Measurements from ENCODE around the gene XPA. TPM values are rescaled to one million over a fixed set of nuclear protein-coding genes. Genes with fewer than 3 reads are reported as not detected.
A peak's percentile ranks its signal among the peaks of the same experiment; 100 is the strongest.

The XPA gene
- polyA plus RNA-seq, 3 donors = 2.9 to 15.8 (median 15.4) TPM

DNA sequence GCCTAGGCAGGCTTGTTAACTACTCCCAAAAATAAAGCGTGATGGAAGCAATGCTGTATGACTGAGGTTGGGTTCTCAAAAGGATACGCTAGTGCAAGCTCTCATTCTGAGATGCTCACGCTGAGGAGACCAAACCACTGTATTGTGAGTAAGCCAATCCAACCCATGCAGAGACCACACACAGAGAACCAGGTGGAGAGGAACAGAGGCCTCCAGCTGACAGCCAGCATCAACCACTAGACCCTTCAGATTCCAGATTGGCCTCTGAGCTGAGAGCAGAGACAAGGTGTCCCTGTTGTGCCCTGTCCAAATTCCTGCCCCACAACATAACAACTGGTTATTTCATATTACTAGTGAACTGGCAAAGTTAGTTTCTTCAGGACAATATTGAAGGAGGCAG is 68.5 kb downstream of the XPA start:
- H3K9ac ChIP-seq (ENCODE audit: insufficient read depth, low read length, poor library complexity, severe bottlenecking) = no peak overlapping the region
- H4K20me1 ChIP-seq (ENCODE audit: insufficient read depth, low read length) = no peaks in the 10 kb centered on the region
- peaks cover 16% of the 10 kb centered on the region for H3K4me1 Mint-ChIP-seq
- H3K4me2 ChIP-seq (replicated peaks; ENCODE audit: extremely low read depth, low read length, poor library complexity, severe bottlenecking) = no peak overlapping the region
- H3K27me3 ChIP-seq (ENCODE audit: control insufficient read depth in 2 of 2, insufficient read depth in 2 of 2, low read length in 2 of 2) = no peaks in the 10 kb centered on the region
- DNase-seq = no peak
- no peaks in the 10 kb centered on the region for H3K27me3 Mint-ChIP-seq (ENCODE audit: low read depth in 3 of 3)
- no peak overlapping the region for H3K4me3 ChIP-seq (replicated peaks in 1 of 3; ENCODE audit: low read depth in 2 of 3, low read length in 3 of 3)
- H3K79me2 ChIP-seq (ENCODE audit: insufficient read depth, low read length) = peaks cover 34% of the 10 kb centered on the region
- no peaks in the 10 kb centered on the region for H3K9me3 ChIP-seq (replicated peaks in 1 of 2; ENCODE audit: control insufficient read depth in 1 of 2, insufficient read depth in 1 of 2, low read length in 2 of 2)
- H3K27ac Mint-ChIP-seq = peak overlapping the region in 1 of 7 donors; percentile 46
- intact Hi-C loops (cut with micrococcal nuclease) = no loop called here
- 100% methylated on average over 3 of the region's 3 CpGs for WGBS (ENCODE audit: insufficient coverage)
- H3K27ac ChIP-seq (ENCODE audit: low read depth in 1 of 2, low read length in 2 of 2) = no peak overlapping the region
- no peak overlapping the region for H3K4me3 Mint-ChIP-seq
- no peak overlapping the region for H2AFZ ChIP-seq (ENCODE audit: insufficient read depth, low read depth, low read length, poor library complexity, severe bottlenecking)
- peaks cover 17 to 22% of the 10 kb centered on the region in 2 donors for H3K36me3 Mint-ChIP-seq
- TF ChIP-seq, protein P1, sequence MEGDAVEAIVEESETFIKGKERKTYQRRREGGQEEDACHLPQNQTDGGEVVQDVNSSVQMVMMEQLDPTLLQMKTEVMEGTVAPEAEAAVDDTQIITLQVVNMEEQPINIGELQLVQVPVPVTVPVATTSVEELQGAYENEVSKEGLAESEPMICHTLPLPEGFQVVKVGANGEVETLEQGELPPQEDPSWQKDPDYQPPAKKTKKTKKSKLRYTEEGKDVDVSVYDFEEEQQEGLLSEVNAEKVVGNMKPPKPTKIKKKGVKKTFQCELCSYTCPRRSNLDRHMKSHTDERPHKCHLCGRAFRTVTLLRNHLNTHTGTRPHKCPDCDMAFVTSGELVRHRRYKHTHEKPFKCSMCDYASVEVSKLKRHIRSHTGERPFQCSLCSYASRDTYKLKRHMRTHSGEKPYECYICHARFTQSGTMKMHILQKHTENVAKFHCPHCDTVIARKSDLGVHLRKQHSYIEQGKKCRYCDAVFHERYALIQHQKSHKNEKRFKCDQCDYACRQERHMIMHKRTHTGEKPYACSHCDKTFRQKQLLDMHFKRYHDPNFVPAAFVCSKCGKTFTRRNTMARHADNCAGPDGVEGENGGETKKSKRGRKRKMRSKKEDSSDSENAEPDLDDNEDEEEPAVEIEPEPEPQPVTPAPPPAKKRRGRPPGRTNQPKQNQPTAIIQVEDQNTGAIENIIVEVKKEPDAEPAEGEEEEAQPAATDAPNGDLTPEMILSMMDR (IDR thresholded peaks at IDR 0.05) = no peak
- H3K9me3 Mint-ChIP-seq = peaks cover 0 to 2% (median 0%) of the 10 kb centered on the region in 7 donors
- peaks cover 13 to 30% of the 10 kb centered on the region in 2 donors for H3K36me3 ChIP-seq (replicated peaks in 1 of 2; ENCODE audit: control insufficient read depth in 1 of 2, insufficient read depth in 2 of 2, low read length in 2 of 2)
- peaks cover 11 to 14% of the 10 kb centered on the region in 2 donors for H3K4me1 ChIP-seq (ENCODE audit: control insufficient read depth in 1 of 2, insufficient read depth in 2 of 2, low read length in 2 of 2)

DNA sequence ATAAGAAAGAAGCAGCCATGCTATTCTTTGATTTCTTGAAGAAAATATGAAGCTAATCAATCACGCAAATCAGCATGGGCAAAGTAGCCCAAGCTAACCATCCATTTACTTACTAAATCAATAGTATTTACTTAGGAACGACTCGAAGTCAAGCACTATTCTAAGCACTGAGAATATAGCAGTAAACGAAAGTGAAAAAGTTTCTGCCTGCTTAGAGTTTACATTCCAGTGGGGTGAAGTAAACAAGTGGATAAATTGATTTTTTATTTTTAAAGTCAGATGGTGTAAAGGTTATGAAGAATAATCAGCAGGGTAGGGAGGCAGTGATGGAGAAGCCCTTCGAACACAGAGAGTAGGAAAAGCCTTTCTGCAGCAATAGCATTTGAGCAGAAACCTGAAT is 69.5 kb downstream of the XPA start:
- Histone ChIP-seq H3K36me3 (replicated peaks in 1 of 2; ENCODE audit: control insufficient read depth in 1 of 2, insufficient read depth in 2 of 2, low read length in 2 of 2) (peaks cover 14 to 41% of the 10 kb centered on the region in 2 donors), H2AFZ (ENCODE audit: insufficient read depth, low read depth, low read length, poor library complexity, severe bottlenecking) (no peak overlapping the region), H3K27me3 (ENCODE audit: control insufficient read depth in 2 of 2, insufficient read depth in 2 of 2, low read length in 2 of 2) (no peaks in the 10 kb centered on the region), H3K4me2 (replicated peaks; ENCODE audit: extremely low read depth, low read length, poor library complexity, severe bottlenecking) (no peak overlapping the region), H3K9me3 (replicated peaks in 1 of 2; ENCODE audit: control insufficient read depth in 1 of 2, insufficient read depth in 1 of 2, low read length in 2 of 2) (no peaks in the 10 kb centered on the region), H3K27ac (ENCODE audit: low read depth in 1 of 2, low read length in 2 of 2) (no peak overlapping the region), H3K79me2 (ENCODE audit: insufficient read depth, low read length) (peaks cover 34% of the 10 kb centered on the region), H3K4me3 (replicated peaks in 1 of 3; ENCODE audit: low read depth in 2 of 3, low read length in 3 of 3) (no peak overlapping the region), H3K9ac (ENCODE audit: insufficient read depth, low read length, poor library complexity, severe bottlenecking) (no peak overlapping the region), H4K20me1 (ENCODE audit: insufficient read depth, low read length) (no peaks in the 10 kb centered on the region), H3K4me1 (ENCODE audit: control insufficient read depth in 1 of 2, insufficient read depth in 2 of 2, low read length in 2 of 2) (peaks cover 11 to 13% of the 10 kb centered on the region in 2 donors)
- peaks cover 24 to 31% of the 10 kb centered on the region in 2 donors for H3K36me3 Mint-ChIP-seq
- H3K4me1 Mint-ChIP-seq = peaks cover 16% of the 10 kb centered on the region
- peaks cover 0 to 3% (median 2%) of the 10 kb centered on the region in 7 donors for H3K9me3 Mint-ChIP-seq
- intact Hi-C loops (cut with micrococcal nuclease) = no loop called here
- H3K27me3 Mint-ChIP-seq (ENCODE audit: low read depth in 3 of 3) = no peaks in the 10 kb centered on the region
- no peak overlapping the region for H3K4me3 Mint-ChIP-seq
- TF ChIP-seq, protein P1 (IDR thresholded peaks at IDR 0.05) = no peak
- WGBS (ENCODE audit: insufficient coverage) = 88% methylated on average over 1 of the region's 5 CpGs
- DNase-seq = no peak
- H3K27ac Mint-ChIP-seq = no peak overlapping the region
